Measurements from ENCODE around the gene APOOL.

DNA sequence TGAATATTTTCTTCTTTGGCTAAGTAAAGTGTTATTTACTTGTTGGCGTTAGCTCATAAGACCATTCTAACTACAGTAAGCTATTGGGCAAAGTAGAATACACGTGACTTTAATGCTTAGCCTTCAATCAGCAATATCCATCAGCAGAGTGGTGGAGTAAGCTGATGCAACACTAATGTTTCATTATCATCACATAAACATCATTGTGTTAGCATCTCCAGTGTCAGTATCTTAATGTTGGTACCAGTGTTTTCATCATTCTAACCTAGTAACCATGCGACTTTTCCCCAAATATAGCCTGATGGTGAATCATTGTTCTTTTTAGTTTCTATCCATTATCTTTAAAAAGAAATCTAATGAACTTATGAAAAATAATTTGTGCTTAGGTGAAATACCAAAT is 48.5 kb downstream of the APOOL start:
- no peak for TF ChIP-seq POLR2A (IDR thresholded peaks at IDR 0.05)
- TF ChIP-seq, protein P1, sequence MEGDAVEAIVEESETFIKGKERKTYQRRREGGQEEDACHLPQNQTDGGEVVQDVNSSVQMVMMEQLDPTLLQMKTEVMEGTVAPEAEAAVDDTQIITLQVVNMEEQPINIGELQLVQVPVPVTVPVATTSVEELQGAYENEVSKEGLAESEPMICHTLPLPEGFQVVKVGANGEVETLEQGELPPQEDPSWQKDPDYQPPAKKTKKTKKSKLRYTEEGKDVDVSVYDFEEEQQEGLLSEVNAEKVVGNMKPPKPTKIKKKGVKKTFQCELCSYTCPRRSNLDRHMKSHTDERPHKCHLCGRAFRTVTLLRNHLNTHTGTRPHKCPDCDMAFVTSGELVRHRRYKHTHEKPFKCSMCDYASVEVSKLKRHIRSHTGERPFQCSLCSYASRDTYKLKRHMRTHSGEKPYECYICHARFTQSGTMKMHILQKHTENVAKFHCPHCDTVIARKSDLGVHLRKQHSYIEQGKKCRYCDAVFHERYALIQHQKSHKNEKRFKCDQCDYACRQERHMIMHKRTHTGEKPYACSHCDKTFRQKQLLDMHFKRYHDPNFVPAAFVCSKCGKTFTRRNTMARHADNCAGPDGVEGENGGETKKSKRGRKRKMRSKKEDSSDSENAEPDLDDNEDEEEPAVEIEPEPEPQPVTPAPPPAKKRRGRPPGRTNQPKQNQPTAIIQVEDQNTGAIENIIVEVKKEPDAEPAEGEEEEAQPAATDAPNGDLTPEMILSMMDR (IDR thresholded peaks at IDR 0.05): no peak

All from body of pancreas (tissue), 4 donors.